ENCODE results near the gene FAM89A. TPM values are rescaled to one million over a fixed set of nuclear protein-coding genes. Genes with fewer than 3 reads are reported as not detected.
"Not testable (repeated sequence)": the region's sequence is repeated elsewhere in the genome, so short reads cannot be mapped to it uniquely, and the experiment has no call there.

Gene FAM89A
- total RNA-seq, 2 donors from 2014 or later: 1.3 to 1.8 TPM

- no peak overlapping the region for H3K27ac Mint-ChIP-seq
- H3K4me1 Mint-ChIP-seq: peaks cover 18% of the 10 kb centered on the region
- H3K9me3 ChIP-seq (ENCODE audit: control insufficient read depth, low read length, poor library complexity, severe bottlenecking): no peaks in the 10 kb centered on the region
- H3K4me3 Mint-ChIP-seq: no peak overlapping the region
- H3K27me3 Mint-ChIP-seq: no peaks in the 10 kb centered on the region
- ATAC-seq (no peak), DNase-seq (no peak)
- peaks cover 14% of the 10 kb centered on the region for H3K36me3 Mint-ChIP-seq (ENCODE audit: low read depth)
Observed at GRCh38 chr1:230987448-230987847, 52.6 kb downstream of the FAM89A start.

GRCh38 chr1:230986976-230987375, 53.1 kb downstream of the FAM89A start:
- Mint-ChIP-seq H3K4me3 (no peak overlapping the region), H3K36me3 (ENCODE audit: low read depth) (peaks cover 10% of the 10 kb centered on the region), H3K27ac (no peak overlapping the region), H3K4me1 (peaks cover 14% of the 10 kb centered on the region), H3K27me3 (no peaks in the 10 kb centered on the region)
- DNase-seq (no peak), ATAC-seq (no peak)
- H3K9me3 ChIP-seq (ENCODE audit: control insufficient read depth, low read length, poor library complexity, severe bottlenecking): no peaks in the 10 kb centered on the region

- Mint-ChIP-seq H3K4me1 (peaks cover 11% of the 10 kb centered on the region), H3K36me3 (ENCODE audit: low read depth) (peaks cover 3% of the 10 kb centered on the region), H3K4me3 (no peak overlapping the region), H3K27me3 (no peaks in the 10 kb centered on the region), H3K27ac (no peak overlapping the region)
- H3K9me3 ChIP-seq (ENCODE audit: control insufficient read depth, low read length, poor library complexity, severe bottlenecking): no peaks in the 10 kb centered on the region
- DNase-seq (no peak), ATAC-seq (no peak)
Observed at GRCh38 chr1:230985711-230986110, 54.3 kb downstream of the FAM89A start.

GRCh38 chr1:230984622-230985515, 55.2 kb downstream of the FAM89A start:
- DNase-seq; H3K4me3 Mint-ChIP-seq; H3K9me3 ChIP-seq (ENCODE audit: control insufficient read depth, low read length, poor library complexity, severe bottlenecking); H3K27ac Mint-ChIP-seq; ATAC-seq; H3K27me3 Mint-ChIP-seq; H3K36me3 Mint-ChIP-seq (ENCODE audit: low read depth): not testable (repeated sequence)
- H3K4me1 Mint-ChIP-seq: peaks cover 11% of the 10 kb centered on the region

GRCh38 chr1:230983811-230984210, 56.2 kb downstream of the FAM89A start:
- no peak overlapping the region for H3K27ac Mint-ChIP-seq
- DNase-seq: no peak
- H3K36me3 Mint-ChIP-seq (ENCODE audit: low read depth): peaks cover 3% of the 10 kb centered on the region
- ATAC-seq: no peak
- H3K27me3 Mint-ChIP-seq: no peaks in the 10 kb centered on the region
- peaks cover 14% of the 10 kb centered on the region for H3K4me1 Mint-ChIP-seq
- H3K4me3 Mint-ChIP-seq: no peak overlapping the region
- no peaks in the 10 kb centered on the region for H3K9me3 ChIP-seq (ENCODE audit: control insufficient read depth, low read length, poor library complexity, severe bottlenecking)

GRCh38 chr1:230982696-230983095, 57.4 kb downstream of the FAM89A start:
- H3K4me3 Mint-ChIP-seq: no peak overlapping the region
- H3K27me3 Mint-ChIP-seq: no peaks in the 10 kb centered on the region
- peaks cover 3% of the 10 kb centered on the region for H3K36me3 Mint-ChIP-seq (ENCODE audit: low read depth)
- no peak for ATAC-seq
- H3K27ac Mint-ChIP-seq: no peak overlapping the region
- peaks cover 16% of the 10 kb centered on the region for H3K4me1 Mint-ChIP-seq
- no peak for DNase-seq
- H3K9me3 ChIP-seq (ENCODE audit: control insufficient read depth, low read length, poor library complexity, severe bottlenecking): no peaks in the 10 kb centered on the region

- no peak overlapping the region for H3K27ac Mint-ChIP-seq
- peaks cover 31% of the 10 kb centered on the region for H3K4me1 Mint-ChIP-seq
Observed at GRCh38 chr1:230979952-230980351, 60.1 kb downstream of the FAM89A start.

GRCh38 chr1:230979389-230979716, 60.7 kb downstream of the FAM89A start:
- Mint-ChIP-seq H3K36me3 (ENCODE audit: low read depth) (peaks cover 3% of the 10 kb centered on the region), H3K4me1 (peaks cover 30% of the 10 kb centered on the region), H3K27me3 (no peaks in the 10 kb centered on the region), H3K27ac (no peak overlapping the region), H3K4me3 (peak overlapping the region; percentile 98)
- ATAC-seq (no peak), DNase-seq (no peak)
- H3K9me3 ChIP-seq (ENCODE audit: control insufficient read depth, low read length, poor library complexity, severe bottlenecking): no peaks in the 10 kb centered on the region

More at GRCh38 chr1:230979952-230980351, 60.1 kb downstream of the FAM89A start:
- DNase-seq: no peak
- no peaks in the 10 kb centered on the region for H3K9me3 ChIP-seq (ENCODE audit: control insufficient read depth, low read length, poor library complexity, severe bottlenecking)
- Mint-ChIP-seq H3K36me3 (ENCODE audit: low read depth) (peaks cover 3% of the 10 kb centered on the region), H3K27me3 (no peaks in the 10 kb centered on the region), H3K4me3 (peak overlapping the region; percentile 98)
- no peak for ATAC-seq

- H3K27me3 Mint-ChIP-seq: no peaks in the 10 kb centered on the region
- ATAC-seq (peak; percentile 92), DNase-seq (peak; percentile 86 to 95 (median 90))
- H3K4me3 Mint-ChIP-seq: peak within 1 kb of the TSS; percentile 98
- peaks cover 33% of the 10 kb centered on the region for H3K4me1 Mint-ChIP-seq
- peaks cover 3% of the 10 kb centered on the region for H3K36me3 Mint-ChIP-seq (ENCODE audit: low read depth)
- H3K9me3 ChIP-seq (ENCODE audit: control insufficient read depth, low read length, poor library complexity, severe bottlenecking): no peaks in the 10 kb centered on the region
- H3K27ac Mint-ChIP-seq: peak within 1 kb of the TSS; percentile 94
Observed at GRCh38 chr1:230978491-230979388, 61.3 kb downstream of the FAM89A start, which contains the start of the genes ARV1 and TTC13. Gene ARV1 (plus strand): TSS chr1:230979094. CDS start chr1:230979106, 12 bp downstream. Gene TTC13 (minus strand): TSS chr1:230978861. CDS start chr1:230978830, 31 bp downstream.

GRCh38 chr1:230977761-230978490, 62.1 kb downstream of the FAM89A start:
- H3K9me3 ChIP-seq (ENCODE audit: control insufficient read depth, low read length, poor library complexity, severe bottlenecking): no peaks in the 10 kb centered on the region
- ATAC-seq: no peak
- DNase-seq: peak in 2 of 3 donors; percentile 14 to 19
- Mint-ChIP-seq H3K4me3 (peak overlapping the region; percentile 93), H3K4me1 (peaks cover 39% of the 10 kb centered on the region), H3K27ac (peak overlapping the region; percentile 94), H3K27me3 (no peaks in the 10 kb centered on the region), H3K36me3 (ENCODE audit: low read depth) (peaks cover 3% of the 10 kb centered on the region)

GRCh38 chr1:230976825-230977747, 63.0 kb downstream of the FAM89A start:
- H3K9me3 ChIP-seq (ENCODE audit: control insufficient read depth, low read length, poor library complexity, severe bottlenecking): no peaks in the 10 kb centered on the region
- no peaks in the 10 kb centered on the region for H3K27me3 Mint-ChIP-seq
- peak in 1 of 3 donors; percentile 10 for DNase-seq
- ATAC-seq: peak; percentile 35
- H3K4me3 Mint-ChIP-seq: peak overlapping the region; percentile 93
- peak overlapping the region; percentile 94 for H3K27ac Mint-ChIP-seq
- H3K36me3 Mint-ChIP-seq (ENCODE audit: low read depth): peaks cover 3% of the 10 kb centered on the region
- peaks cover 47% of the 10 kb centered on the region for H3K4me1 Mint-ChIP-seq

- ATAC-seq: no peak
Observed at GRCh38 chr1:230976360-230976759, 63.7 kb downstream of the FAM89A start.

More at GRCh38 chr1:230976360-230976759, 63.7 kb downstream of the FAM89A start:
- no peak for DNase-seq
- Mint-ChIP-seq H3K27me3 (no peaks in the 10 kb centered on the region), H3K36me3 (ENCODE audit: low read depth) (peaks cover 3% of the 10 kb centered on the region), H3K27ac (peak overlapping the region; percentile 94), H3K4me3 (peak overlapping the region; percentile 93), H3K4me1 (peaks cover 53% of the 10 kb centered on the region)
- no peaks in the 10 kb centered on the region for H3K9me3 ChIP-seq (ENCODE audit: control insufficient read depth, low read length, poor library complexity, severe bottlenecking)
